Osteoblast (primary cell): ENCODE measurements around the gene TIAL1. TPM values are rescaled to one million over a fixed set of nuclear protein-coding genes. Genes with fewer than 3 reads are reported as not detected.

ENCODE experiments used
- DNase-seq: peaks from one replicate; pipeline ENCODE4 v3.0.0; 2011; ENCODE audit warnings: low spot score, mixed read lengths; ENCODE audit not compliant: insufficient read length; ENCODE audit errors: missing footprints
- H2AFZ ChIP-seq: 2 replicates; pipeline ENCODE4 v1.6.0; 2011; ENCODE audit warnings: mild to moderate bottlenecking, low read length
- H3K27ac ChIP-seq: 2 replicates; pipeline ENCODE4 v1.5.1; 2011; ENCODE audit warnings: mild to moderate bottlenecking, low read depth, low read length, moderate library complexity
- H3K27me3 ChIP-seq: 2 replicates; pipeline ENCODE4 v1.6.0; 2012; ENCODE audit warnings: mild to moderate bottlenecking, control low read depth, inconsistent platforms, low read length, moderate library complexity; ENCODE audit not compliant: insufficient read depth
- H3K36me3 ChIP-seq: 2 replicates; pipeline ENCODE4 v1.5.1; 2011; ENCODE audit warnings: mild to moderate bottlenecking, low read length, control low read depth, moderate library complexity; ENCODE audit not compliant: insufficient read depth
- H3K4me1 ChIP-seq: 2 replicates; pipeline ENCODE4 v1.5.1; 2011; ENCODE audit warnings: mild to moderate bottlenecking, low read length, control low read depth, moderate library complexity; ENCODE audit not compliant: insufficient read depth
- H3K4me2 ChIP-seq: 2 replicates; pipeline ENCODE4 v1.6.0; 2011; ENCODE audit warnings: mild to moderate bottlenecking, low read length; ENCODE audit not compliant: insufficient read depth
- H3K4me3 ChIP-seq: fragments of 200-600 bp; sonication (generic); 3 replicates; pipeline ENCODE4 v1.5.1; 2012; ENCODE audit warnings: mild to moderate bottlenecking, low read length, inconsistent platforms; ENCODE audit not compliant: insufficient read depth
- H3K79me2 ChIP-seq: 2 replicates; pipeline ENCODE4 v1.6.0; 2012; ENCODE audit warnings: mild to moderate bottlenecking, low read length, control low read depth, inconsistent platforms; ENCODE audit not compliant: insufficient read depth
- H3K9me3 ChIP-seq: 2 replicates; pipeline ENCODE4 v1.5.1; 2011; ENCODE audit warnings: low read depth, low read length, control low read depth
- H4K20me1 ChIP-seq: 2 replicates; pipeline ENCODE4 v1.6.0; 2012; ENCODE audit warnings: mild to moderate bottlenecking, low read length, control low read depth; ENCODE audit not compliant: insufficient read depth
- total RNA-seq: library from RNA; depleted of rRNA; stranded (reverse); fragments of >200 nt; gene quantifications from 2 replicates; pipeline ENCODE4 v1.2.3, GENCODE V29; 2012
- TF ChIP-seq, protein P1 (sequence below): IDR thresholded peaks from 2 replicates; pipeline ENCODE4 v1.5.1; 2011; ENCODE audit warnings: mild to moderate bottlenecking, low read depth, low read length, moderate library complexity; ENCODE audit errors: extremely low read depth

TIAL1 gene
- total RNA-seq, 1 donor, result 53.6 TPM

DNA sequence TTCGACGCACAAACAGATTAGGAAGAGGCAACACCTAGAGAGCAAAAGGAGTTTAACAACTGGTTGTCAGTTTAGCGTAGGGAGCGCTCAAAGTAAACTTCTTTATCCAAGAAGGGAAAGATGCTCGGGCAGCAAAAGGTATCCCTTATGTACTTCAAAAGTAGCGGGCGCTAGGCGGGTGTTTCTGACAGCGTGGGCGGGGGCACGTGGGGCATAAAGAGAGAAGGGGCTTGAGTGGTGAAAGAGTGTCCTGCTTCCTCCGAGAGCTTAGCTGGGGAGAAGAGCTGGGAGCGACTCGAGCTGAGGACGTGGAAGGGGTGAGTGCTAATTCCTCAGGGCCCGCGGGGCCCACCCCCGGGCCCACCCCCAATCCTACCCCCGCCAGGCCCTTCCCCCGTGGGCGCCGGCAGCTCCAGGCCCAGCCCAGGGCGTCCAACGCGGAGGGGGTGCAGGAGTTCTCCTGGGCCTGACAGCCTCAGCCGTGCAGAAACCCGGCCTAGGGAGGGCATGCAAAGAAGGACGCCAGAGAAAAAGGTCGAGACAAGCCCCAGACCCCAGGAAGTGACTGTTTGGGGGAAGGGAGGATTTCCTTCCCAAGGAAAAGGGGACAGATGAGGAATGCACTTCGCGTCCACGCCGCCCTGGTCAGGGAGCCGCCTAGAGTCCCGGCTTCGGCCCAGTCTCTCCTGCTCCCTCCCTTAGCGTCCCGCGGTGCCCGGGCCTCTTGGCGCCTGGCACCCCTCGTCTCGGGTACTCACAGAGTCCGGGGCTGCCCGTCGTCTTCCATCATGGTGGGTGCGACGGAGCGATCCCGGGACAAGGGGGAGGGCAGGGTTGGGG is 868 bp downstream of the TIAL1 start:
- H3K36me3 ChIP-seq, result peaks cover 11% of the 10 kb centered on the region
- peaks cover 50% of the 10 kb centered on the region for H4K20me1 ChIP-seq
- H3K27me3 ChIP-seq, result no peaks in the 10 kb centered on the region
- H3K4me2 ChIP-seq, result peak overlapping the region; percentile 97
- no peaks in the 10 kb centered on the region for H3K9me3 ChIP-seq
- H3K27ac ChIP-seq, result peak overlapping the region; percentile 88
- H2AFZ ChIP-seq, result peak overlapping the region; percentile 81
- H3K79me2 ChIP-seq, result peaks cover 63% of the 10 kb centered on the region
- H3K4me1 ChIP-seq, result peaks cover 38% of the 10 kb centered on the region
- TF ChIP-seq, protein P1, sequence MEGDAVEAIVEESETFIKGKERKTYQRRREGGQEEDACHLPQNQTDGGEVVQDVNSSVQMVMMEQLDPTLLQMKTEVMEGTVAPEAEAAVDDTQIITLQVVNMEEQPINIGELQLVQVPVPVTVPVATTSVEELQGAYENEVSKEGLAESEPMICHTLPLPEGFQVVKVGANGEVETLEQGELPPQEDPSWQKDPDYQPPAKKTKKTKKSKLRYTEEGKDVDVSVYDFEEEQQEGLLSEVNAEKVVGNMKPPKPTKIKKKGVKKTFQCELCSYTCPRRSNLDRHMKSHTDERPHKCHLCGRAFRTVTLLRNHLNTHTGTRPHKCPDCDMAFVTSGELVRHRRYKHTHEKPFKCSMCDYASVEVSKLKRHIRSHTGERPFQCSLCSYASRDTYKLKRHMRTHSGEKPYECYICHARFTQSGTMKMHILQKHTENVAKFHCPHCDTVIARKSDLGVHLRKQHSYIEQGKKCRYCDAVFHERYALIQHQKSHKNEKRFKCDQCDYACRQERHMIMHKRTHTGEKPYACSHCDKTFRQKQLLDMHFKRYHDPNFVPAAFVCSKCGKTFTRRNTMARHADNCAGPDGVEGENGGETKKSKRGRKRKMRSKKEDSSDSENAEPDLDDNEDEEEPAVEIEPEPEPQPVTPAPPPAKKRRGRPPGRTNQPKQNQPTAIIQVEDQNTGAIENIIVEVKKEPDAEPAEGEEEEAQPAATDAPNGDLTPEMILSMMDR, result no peak
- DNase-seq, result peak; percentile 75
- H3K4me3 ChIP-seq, result peak overlapping the region; percentile 97

DNA sequence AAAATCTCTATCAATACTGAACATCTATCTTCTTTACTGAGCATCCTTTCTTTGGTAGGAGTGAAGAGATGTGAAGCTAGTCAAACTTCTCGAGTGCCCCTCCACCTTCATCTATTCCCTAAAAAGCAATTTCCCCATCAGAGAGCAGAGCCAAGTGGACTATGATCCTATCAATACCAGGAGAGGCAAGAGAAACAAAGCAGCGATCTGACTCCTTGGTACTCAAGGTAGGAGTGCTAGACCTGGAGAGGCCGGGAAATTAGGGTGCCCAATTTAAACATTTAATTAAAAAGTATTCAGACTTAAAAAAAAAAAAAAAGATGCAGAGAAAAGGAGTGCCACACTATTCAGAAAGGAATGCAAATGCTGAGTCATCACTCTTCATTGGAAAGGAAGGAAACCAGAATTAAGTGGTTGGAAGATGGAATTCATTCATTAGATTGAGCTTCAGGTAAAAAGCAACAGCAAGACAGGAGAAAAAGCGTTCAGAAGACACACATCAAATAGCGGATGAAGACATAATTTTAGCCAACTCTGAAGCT is 1.6 kb downstream of the TIAL1 start:
- Histone ChIP-seq H3K4me2 (peak overlapping the region; percentile 97), H3K9me3 (no peaks in the 10 kb centered on the region), H3K4me1 (peaks cover 38% of the 10 kb centered on the region), H2AFZ (peak overlapping the region; percentile 54), H4K20me1 (peaks cover 50% of the 10 kb centered on the region), H3K4me3 (peak overlapping the region; percentile 97), H3K79me2 (peaks cover 68% of the 10 kb centered on the region), H3K27ac (peak overlapping the region; percentile 88), H3K36me3 (peaks cover 14% of the 10 kb centered on the region), H3K27me3 (no peaks in the 10 kb centered on the region)
- DNase-seq, result peak; percentile 52
- TF ChIP-seq, protein P1, result no peak

DNA sequence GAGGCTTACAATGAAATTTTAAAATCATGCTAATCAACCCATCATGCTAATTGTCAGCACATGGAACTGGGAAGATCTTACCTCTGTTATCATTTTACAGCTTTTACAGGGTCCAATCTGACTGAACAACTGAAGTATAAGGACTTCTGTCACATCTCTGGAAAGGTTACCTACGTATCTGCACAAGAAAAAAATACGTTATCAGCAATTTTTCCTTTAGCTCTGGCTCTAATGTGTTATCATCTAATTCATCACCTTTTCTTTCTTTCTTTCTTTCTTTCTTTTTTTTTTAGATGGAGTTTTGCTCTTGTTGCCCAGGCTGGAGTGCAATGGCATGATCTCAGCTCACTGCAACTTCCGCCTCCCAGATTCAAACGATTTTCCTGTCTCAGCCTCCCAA is 8.7 kb downstream of the TIAL1 start:
- peaks cover 55% of the 10 kb centered on the region for H4K20me1 ChIP-seq
- H3K4me3 ChIP-seq, result no peak overlapping the region
- no peak for DNase-seq
- H3K4me2 ChIP-seq, result no peak overlapping the region
- TF ChIP-seq, protein P1, result no peak
- no peak overlapping the region for H2AFZ ChIP-seq
- peaks cover 10% of the 10 kb centered on the region for H3K4me1 ChIP-seq
- H3K36me3 ChIP-seq, result peaks cover 41% of the 10 kb centered on the region
- peaks cover 97% of the 10 kb centered on the region for H3K79me2 ChIP-seq
- H3K9me3 ChIP-seq, result no peaks in the 10 kb centered on the region
- H3K27ac ChIP-seq, result no peak overlapping the region
- no peaks in the 10 kb centered on the region for H3K27me3 ChIP-seq

DNA sequence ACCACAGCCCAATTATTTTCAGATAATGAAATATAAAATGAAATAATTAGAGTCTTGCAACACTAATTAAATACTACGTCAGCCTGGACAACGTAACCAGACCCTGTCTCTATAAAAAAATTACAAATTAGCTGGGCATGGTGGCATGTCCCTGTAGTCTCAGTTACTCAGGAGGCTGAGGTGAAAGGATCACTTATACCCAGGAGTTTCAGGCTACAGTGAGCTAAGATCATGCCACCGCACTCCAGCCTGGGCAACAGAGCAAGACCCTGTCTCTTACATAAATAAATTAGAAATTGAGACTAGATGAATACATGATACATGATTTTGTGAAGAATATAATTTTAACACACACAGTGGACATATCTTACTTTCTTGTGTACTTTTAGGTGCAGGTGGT is 18.4 kb downstream of the TIAL1 start:
- no peak overlapping the region for H3K4me2 ChIP-seq
- no peaks in the 10 kb centered on the region for H3K4me1 ChIP-seq
- H4K20me1 ChIP-seq, result peaks cover 12% of the 10 kb centered on the region
- no peaks in the 10 kb centered on the region for H3K27me3 ChIP-seq
- TF ChIP-seq, protein P1, result no peak
- no peak overlapping the region for H3K27ac ChIP-seq
- no peak overlapping the region for H3K4me3 ChIP-seq
- no peaks in the 10 kb centered on the region for H3K9me3 ChIP-seq
- H2AFZ ChIP-seq, result no peak overlapping the region
- peaks cover 82% of the 10 kb centered on the region for H3K36me3 ChIP-seq
- DNase-seq, result no peak
- peaks cover 15% of the 10 kb centered on the region for H3K79me2 ChIP-seq
